Measurements from ENCODE around the gene XRCC1. TPM values are rescaled to one million over a fixed set of nuclear protein-coding genes. Genes with fewer than 3 reads are reported as not detected.
A peak's percentile ranks its signal among the peaks of the same experiment; 100 is the strongest.

Gene XRCC1
- total RNA-seq, 2 experiments from 2014 or later = 27.2 to 35.9 TPM

GRCh38 chr19:43618921-43619261 is 43.6 kb upstream of the XRCC1 start:
- Histone ChIP-seq H2AFZ (ENCODE audit: low read length) (peak overlapping the region; percentile 12), H3K4me2 (ENCODE audit: low read length) (peak overlapping the region; percentile 89), H4K20me1 (ENCODE audit: insufficient read depth, low read length) (no peaks in the 10 kb centered on the region), H3K9me3 (ENCODE audit: low read length) (no peaks in the 10 kb centered on the region), H3K4me1 (ENCODE audit: insufficient read depth, low read length, poor library complexity, severe bottlenecking) (peaks cover 19% of the 10 kb centered on the region), H3K27ac (ENCODE audit: low read depth, low read length, poor library complexity, severe bottlenecking) (peak overlapping the region; percentile 79), H3K36me3 (ENCODE audit: insufficient read depth, low read length) (peaks cover 9% of the 10 kb centered on the region), H3K4me3 (ENCODE audit: low read depth, low read length, poor library complexity, severe bottlenecking) (peak overlapping the region; percentile 72), H3K79me2 (ENCODE audit: insufficient read depth, low read depth, low read length) (peaks cover 42% of the 10 kb centered on the region), H3K9me2 (ENCODE audit: insufficient read depth, low read length) (no peaks in the 10 kb centered on the region)
- DNase-seq (ENCODE audit: low spot score) = peak; percentile 80
- TF ChIP-seq CTCF (conservative IDR thresholded peaks at IDR 0.05; ENCODE audit: low read length) (no peak), EZH2phosphoT487 (IDR thresholded peaks at IDR 0.05; ENCODE audit: borderline replicate concordance, low read depth, low read length) (no peak)
- intact Hi-C loops (cut with micrococcal nuclease; ENCODE audit: unreplicated experiment) = no loop called here
- ChIA-PET POLR2A (interaction anchor here (0.7 kb wide), 1 partner anchor 22 kb away, joined by 9 read pairs; the partner anchor contains the start of gene ZNF576), CTCF (ENCODE audit: unreplicated experiment) (no interaction called here)
- BruUV-seq (replicated peaks) = TSS peak; percentile 80

GRCh38 chr19:43616954-43617353 is 41.6 kb upstream of the XRCC1 start:
- no TSS peak for BruUV-seq (replicated peaks)
- Histone ChIP-seq H3K79me2 (ENCODE audit: insufficient read depth, low read depth, low read length) (peaks cover 42% of the 10 kb centered on the region), H3K4me1 (ENCODE audit: insufficient read depth, low read length, poor library complexity, severe bottlenecking) (peaks cover 19% of the 10 kb centered on the region), H3K36me3 (ENCODE audit: insufficient read depth, low read length) (peaks cover 28% of the 10 kb centered on the region), H4K20me1 (ENCODE audit: insufficient read depth, low read length) (no peaks in the 10 kb centered on the region), H3K4me2 (ENCODE audit: low read length) (0 out of 2 replicates have a peak overlapping the region, but pooled peaks have one; percentile 10), H2AFZ (ENCODE audit: low read length) (no peak overlapping the region), H3K4me3 (ENCODE audit: low read depth, low read length, poor library complexity, severe bottlenecking) (no peak overlapping the region), H3K27ac (ENCODE audit: low read depth, low read length, poor library complexity, severe bottlenecking) (no peak overlapping the region), H3K9me3 (ENCODE audit: low read length) (no peaks in the 10 kb centered on the region), H3K9me2 (ENCODE audit: insufficient read depth, low read length) (no peaks in the 10 kb centered on the region)
- ChIA-PET CTCF (ENCODE audit: unreplicated experiment) (no interaction called here), POLR2A (interaction anchor here (0.7 kb wide), 1 partner anchor 1491 kb away, joined by 3 read pairs; no protein-coding TSS in a partner anchor)
- DNase-seq (ENCODE audit: low spot score) = no peak
- intact Hi-C loops (cut with micrococcal nuclease; ENCODE audit: unreplicated experiment) = no loop called here
- TF ChIP-seq EZH2phosphoT487 (IDR thresholded peaks at IDR 0.05; ENCODE audit: borderline replicate concordance, low read depth, low read length) = no peak
- no peak for TF ChIP-seq CTCF (conservative IDR thresholded peaks at IDR 0.05; ENCODE audit: low read length)

- H4K20me1 ChIP-seq (ENCODE audit: insufficient read depth, low read length) = no peaks in the 10 kb centered on the region
- CTCF ChIA-PET (ENCODE audit: unreplicated experiment) = no interaction called here
- H2AFZ ChIP-seq (ENCODE audit: low read length) = no peak overlapping the region
- H3K4me2 ChIP-seq (ENCODE audit: low read length) = no peak overlapping the region
- BruUV-seq (replicated peaks) = no TSS peak
- H3K9me3 ChIP-seq (ENCODE audit: low read length) = no peaks in the 10 kb centered on the region
- H3K79me2 ChIP-seq (ENCODE audit: insufficient read depth, low read depth, low read length) = peaks cover 42% of the 10 kb centered on the region
- peaks cover 19% of the 10 kb centered on the region for H3K4me1 ChIP-seq (ENCODE audit: insufficient read depth, low read length, poor library complexity, severe bottlenecking)
- POLR2A ChIA-PET = interaction anchor here (0.6 kb wide), 1 partner anchor 312 kb away, joined by 4 read pairs; no protein-coding TSS in a partner anchor
- H3K36me3 ChIP-seq (ENCODE audit: insufficient read depth, low read length) = peaks cover 34% of the 10 kb centered on the region
- no peaks in the 10 kb centered on the region for H3K9me2 ChIP-seq (ENCODE audit: insufficient read depth, low read length)
- TF ChIP-seq CTCF (conservative IDR thresholded peaks at IDR 0.05; ENCODE audit: low read length) (no peak), EZH2phosphoT487 (IDR thresholded peaks at IDR 0.05; ENCODE audit: borderline replicate concordance, low read depth, low read length) (no peak)
- H3K27ac ChIP-seq (ENCODE audit: low read depth, low read length, poor library complexity, severe bottlenecking) = no peak overlapping the region
- H3K4me3 ChIP-seq (ENCODE audit: low read depth, low read length, poor library complexity, severe bottlenecking) = no peak overlapping the region
- DNase-seq (ENCODE audit: low spot score) = no peak
- intact Hi-C loops (cut with micrococcal nuclease; ENCODE audit: unreplicated experiment) = no loop called here
Observed at GRCh38 chr19:43616306-43616705, 41.0 kb upstream of the XRCC1 start.

Data from OCI-LY7 (cell line).